Peyer's patch (tissue), 4 donors: ENCODE data around the gene TXK.

ENCODE experiments used
- CTCF ChIP-seq, 6 experiments: fragments of 450-650 bp in 4 of 6; fragments of 200-600 bp in 2 of 6; sonication (generic) in 1 of 6; IDR thresholded peaks; one replicate each; pipeline ENCODE4 v1.5.1; 2017 to 2019; ENCODE audit warnings: antibody characterized with exemption in 6 of 6, mild to moderate bottlenecking in 3 of 6, moderate library complexity in 1 of 6
- POLR2A ChIP-seq, 2 donors: fragments of 450-650 bp; IDR thresholded peaks; one replicate each; pipeline ENCODE4 v1.5.1; 2017; ENCODE audit warnings: antibody characterized with exemption in 2 of 2, mild to moderate bottlenecking in 2 of 2, moderate library complexity in 2 of 2

GRCh38 chr4:48175328-48175727 is 41.3 kb upstream of the TXK start:
- TF ChIP-seq CTCF (IDR thresholded peaks at IDR 0.05) (no peak), POLR2A (IDR thresholded peaks at IDR 0.05) (no peak)
